ENCODE measurements around the gene KHDRBS2.

GRCh38 chr6:62265906-62266525 is 20.0 kb downstream of the KHDRBS2 start:
- TF ChIP-seq, protein P1, sequence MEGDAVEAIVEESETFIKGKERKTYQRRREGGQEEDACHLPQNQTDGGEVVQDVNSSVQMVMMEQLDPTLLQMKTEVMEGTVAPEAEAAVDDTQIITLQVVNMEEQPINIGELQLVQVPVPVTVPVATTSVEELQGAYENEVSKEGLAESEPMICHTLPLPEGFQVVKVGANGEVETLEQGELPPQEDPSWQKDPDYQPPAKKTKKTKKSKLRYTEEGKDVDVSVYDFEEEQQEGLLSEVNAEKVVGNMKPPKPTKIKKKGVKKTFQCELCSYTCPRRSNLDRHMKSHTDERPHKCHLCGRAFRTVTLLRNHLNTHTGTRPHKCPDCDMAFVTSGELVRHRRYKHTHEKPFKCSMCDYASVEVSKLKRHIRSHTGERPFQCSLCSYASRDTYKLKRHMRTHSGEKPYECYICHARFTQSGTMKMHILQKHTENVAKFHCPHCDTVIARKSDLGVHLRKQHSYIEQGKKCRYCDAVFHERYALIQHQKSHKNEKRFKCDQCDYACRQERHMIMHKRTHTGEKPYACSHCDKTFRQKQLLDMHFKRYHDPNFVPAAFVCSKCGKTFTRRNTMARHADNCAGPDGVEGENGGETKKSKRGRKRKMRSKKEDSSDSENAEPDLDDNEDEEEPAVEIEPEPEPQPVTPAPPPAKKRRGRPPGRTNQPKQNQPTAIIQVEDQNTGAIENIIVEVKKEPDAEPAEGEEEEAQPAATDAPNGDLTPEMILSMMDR (IDR thresholded peaks at IDR 0.05) = no peak
- no peak for TF ChIP-seq POLR2A (IDR thresholded peaks at IDR 0.05)
